Right lobe of liver (tissue), 6 donors: ENCODE measurements around the gene HDAC11. TPM values are rescaled to one million over a fixed set of nuclear protein-coding genes. Genes with fewer than 3 reads are reported as not detected.

Experiments
- ATAC-seq, 4 donors: fragments of 200-7000 bp; cut with Tn5 transposase; one replicate each; pipeline ENCODE4 v1.9.1; 2020; ENCODE audit warnings: mild to moderate bottlenecking in 4 of 4, moderate library complexity in 4 of 4
- DNase-seq, 3 donors: peaks; one replicate each; pipeline ENCODE4 v3.0.0-alpha.2; 2020
- H3K27ac ChIP-seq, 3 donors: fragments of 200-600 bp; one replicate each; pipeline ENCODE4 v1.8.0; 2022
- H3K27me3 ChIP-seq, 2 donors: fragments of 200-600 bp; one replicate each; pipeline ENCODE4 v1.8.0; 2022
- H3K36me3 ChIP-seq, 4 donors: fragments of 200-600 bp; sonication (generic) in 1 of 4; one replicate each; pipeline versions ENCODE4 v1.5.1 to v1.8.0; 2017 to 2022; ENCODE audit warnings: control low read depth in 1 of 4
- H3K4me1 ChIP-seq, 4 donors: fragments of 200-600 bp; sonication (generic) in 1 of 4; one replicate each; pipeline versions ENCODE4 v1.5.1 to v1.8.0; 2017 to 2022; ENCODE audit warnings: control low read depth in 1 of 4
- H3K4me3 ChIP-seq, 3 donors: fragments of 200-600 bp; one replicate each; pipeline ENCODE4 v1.8.0; 2022
- H3K9me3 ChIP-seq, 4 donors: fragments of 200-600 bp; sonication (generic) in 1 of 4; one replicate each; pipeline versions ENCODE4 v1.5.1 to v1.8.0; 2017 to 2022; ENCODE audit warnings: control low read depth in 1 of 4
- POLR2A ChIP-seq: fragments of 450-650 bp; IDR thresholded peaks from one replicate; pipeline ENCODE4 v1.6.1; 2017; ENCODE audit warnings: antibody characterized with exemption, mild to moderate bottlenecking
- WGBS: methylation state at CpG from one replicate; pipeline ENCODE4 v1.1.6; 2018; ENCODE audit warnings: low coverage, low lambda C conversion rate; ENCODE audit not compliant: insufficient coverage; ENCODE audit errors: missing lambda C conversion rate; 5-methylcytosine and 5-hydroxymethylcytosine counted together
- intact Hi-C, 2 donors: fragments of 100-400 bp; cut with DNase I; formaldehyde crosslinking; loops; one replicate each; pipeline versions ENCODE4 v1.11.2 to v1.14.1; 2022
- total RNA-seq, 6 experiments: library from RNA; depleted of rRNA in 2 of 6; stranded (reverse); fragments of >200 nt in 2 of 6; fragmentation: NEBNext Ultra II Directional in 3 of 6; extraction: Animal tissue kit (Norgen Biotek cat#: 25700) in 3 of 6; gene quantifications; one replicate each; pipeline versions ENCODE4 v1.1.0 to v1.2.4, GENCODE V29; 2016 to 2023
- TF ChIP-seq, protein P1 (sequence below), 4 donors: fragments of 200-600 bp in 3 of 4; fragments of 450-650 bp in 1 of 4; IDR thresholded peaks; one replicate each; pipeline versions ENCODE4 v1.5.1 to v1.8.0; 2016 to 2022; ENCODE audit warnings: antibody characterized with exemption in 4 of 4, mild to moderate bottlenecking in 2 of 4
- donor health status: DM: no; HTN: yes; CAD: no.
- donor health status: DM: no; HTN: no; CAD: no.
- donor health status: DM: no; HTN: no; CAD: no.
- donor health status: DM: no; HTN: yes; CAD: no.
- donor health status: DM: no; HTN: yes; CAD: no.

HDAC11 gene
- total RNA-seq, 6 experiments from 2014 or later: 2.2 to 10.8 (median 5.0) TPM

DNA sequence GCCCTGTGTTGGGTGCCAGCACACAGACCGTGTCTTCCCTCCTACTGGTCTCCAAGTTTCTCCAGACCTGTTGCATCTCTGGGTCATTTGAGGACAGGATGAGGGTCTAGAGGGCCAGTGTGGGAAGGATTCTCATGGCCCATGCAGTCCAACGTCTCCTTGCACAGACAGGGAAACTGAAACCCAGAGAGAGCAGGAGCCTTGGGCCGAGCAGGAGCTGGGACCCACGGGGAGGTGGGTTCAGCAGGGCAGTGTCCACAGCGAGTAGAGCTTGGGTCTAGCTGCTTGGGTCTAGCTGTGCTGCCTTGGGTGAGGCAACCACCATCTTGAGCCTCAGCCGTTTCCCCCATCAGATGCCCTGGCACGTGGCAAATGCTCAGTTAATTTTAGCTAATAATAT lies 32.3 kb downstream of the HDAC11 start:
- intact Hi-C loops: no loop called here
- no peak for ATAC-seq
- Histone ChIP-seq H3K4me3 (no peak overlapping the region), H3K9me3 (no peaks in the 10 kb centered on the region), H3K27me3 (peaks cover 0 to 22% of the 10 kb centered on the region in 2 donors), H3K36me3 (no peaks in the 10 kb centered on the region), H3K27ac (no peak overlapping the region), H3K4me1 (no peaks in the 10 kb centered on the region)
- TF ChIP-seq, protein P1, sequence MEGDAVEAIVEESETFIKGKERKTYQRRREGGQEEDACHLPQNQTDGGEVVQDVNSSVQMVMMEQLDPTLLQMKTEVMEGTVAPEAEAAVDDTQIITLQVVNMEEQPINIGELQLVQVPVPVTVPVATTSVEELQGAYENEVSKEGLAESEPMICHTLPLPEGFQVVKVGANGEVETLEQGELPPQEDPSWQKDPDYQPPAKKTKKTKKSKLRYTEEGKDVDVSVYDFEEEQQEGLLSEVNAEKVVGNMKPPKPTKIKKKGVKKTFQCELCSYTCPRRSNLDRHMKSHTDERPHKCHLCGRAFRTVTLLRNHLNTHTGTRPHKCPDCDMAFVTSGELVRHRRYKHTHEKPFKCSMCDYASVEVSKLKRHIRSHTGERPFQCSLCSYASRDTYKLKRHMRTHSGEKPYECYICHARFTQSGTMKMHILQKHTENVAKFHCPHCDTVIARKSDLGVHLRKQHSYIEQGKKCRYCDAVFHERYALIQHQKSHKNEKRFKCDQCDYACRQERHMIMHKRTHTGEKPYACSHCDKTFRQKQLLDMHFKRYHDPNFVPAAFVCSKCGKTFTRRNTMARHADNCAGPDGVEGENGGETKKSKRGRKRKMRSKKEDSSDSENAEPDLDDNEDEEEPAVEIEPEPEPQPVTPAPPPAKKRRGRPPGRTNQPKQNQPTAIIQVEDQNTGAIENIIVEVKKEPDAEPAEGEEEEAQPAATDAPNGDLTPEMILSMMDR (IDR thresholded peaks at IDR 0.05): no peak
- TF ChIP-seq POLR2A: no peak
- DNase-seq: peak in 2 of 3 donors; percentile 3 to 32
- 57% methylated on average over 1 of the region's 7 CpGs for WGBS

DNA sequence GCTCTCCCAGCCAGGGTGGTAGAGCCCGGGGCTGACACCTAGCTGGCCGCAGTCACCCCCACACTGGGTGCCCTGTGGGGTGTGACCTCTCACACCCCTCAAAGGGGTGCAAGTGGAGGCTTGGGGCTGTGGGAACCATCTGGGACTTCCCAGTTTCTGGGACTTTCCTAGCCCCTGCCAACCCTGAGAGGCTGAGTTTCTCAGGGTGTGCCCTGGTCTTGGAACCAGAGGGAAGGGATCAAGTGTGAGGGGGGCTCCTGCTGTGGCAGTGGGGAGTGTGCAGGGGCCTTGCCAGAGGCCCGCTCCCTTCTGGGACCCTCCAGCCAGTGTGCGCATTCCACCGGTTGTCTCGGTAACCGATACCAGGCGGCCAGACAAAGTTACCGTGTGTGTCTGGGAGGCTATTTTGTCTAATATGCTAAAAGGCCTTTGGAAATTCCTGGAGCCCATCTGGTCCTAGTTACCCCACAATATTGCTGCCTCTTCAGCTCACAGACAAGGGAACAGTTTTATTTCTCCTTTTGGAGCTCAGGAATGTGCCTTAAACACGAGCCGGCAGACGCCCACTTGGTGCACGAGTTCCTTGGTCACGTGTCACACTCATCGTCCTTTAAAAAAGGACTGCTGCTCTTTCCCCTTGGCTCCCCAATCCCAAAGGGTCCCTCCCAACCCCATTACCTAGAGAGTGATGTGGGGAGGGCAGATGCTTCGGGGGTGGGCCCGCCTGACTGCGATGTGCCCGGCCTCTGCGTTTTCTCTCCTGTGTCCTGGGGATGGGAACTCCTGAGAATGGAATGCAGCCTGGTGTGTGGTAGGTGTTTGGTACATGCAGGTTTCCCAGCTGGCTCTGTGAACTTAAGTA lies 33.2 kb downstream of the HDAC11 start:
- no peak overlapping the region for H3K4me3 ChIP-seq
- no peaks in the 10 kb centered on the region for H3K36me3 ChIP-seq
- DNase-seq (peak in 2 of 3 donors; percentile 7 to 24), ATAC-seq (no peak)
- peaks cover 0 to 31% of the 10 kb centered on the region in 2 donors for H3K27me3 ChIP-seq
- TF ChIP-seq, protein P1 (IDR thresholded peaks at IDR 0.05): no peak
- TF ChIP-seq POLR2A: no peak
- H3K9me3 ChIP-seq: no peaks in the 10 kb centered on the region
- H3K4me1 ChIP-seq: no peaks in the 10 kb centered on the region
- WGBS: 55% methylated on average over 10 of the region's 20 CpGs
- intact Hi-C loops: no loop called here
- no peak overlapping the region for H3K27ac ChIP-seq

DNA sequence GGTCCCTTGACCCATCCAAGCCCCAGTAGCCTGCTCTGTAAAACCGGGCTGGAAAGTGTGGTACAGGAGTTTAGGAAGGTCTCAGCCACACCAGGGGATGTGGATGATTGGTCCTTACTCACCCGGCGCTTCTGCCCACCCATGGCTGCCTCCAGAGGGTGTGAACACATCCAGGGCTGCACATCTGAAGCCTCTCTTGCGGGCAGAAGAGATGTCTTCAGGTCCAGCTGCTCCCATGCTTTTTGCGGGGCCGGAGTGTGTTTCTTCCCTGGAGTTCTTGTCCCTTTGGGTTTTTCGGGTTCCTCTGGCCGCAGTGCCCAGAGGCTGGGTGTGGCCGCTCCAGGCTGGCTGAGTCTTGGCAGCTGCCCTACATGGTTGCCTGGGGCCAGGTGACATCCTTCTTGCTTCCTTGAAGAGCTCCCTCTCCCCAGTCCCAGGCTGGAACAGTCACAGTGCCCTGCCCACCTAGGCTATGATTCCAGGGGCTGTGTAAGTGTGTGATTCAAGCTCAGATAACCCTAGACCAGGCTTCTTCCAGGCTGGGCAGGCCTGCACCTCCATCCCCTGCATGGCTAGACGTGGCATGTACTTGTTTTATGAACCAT lies 33.9 kb downstream of the HDAC11 start:
- DNase-seq (no peak), ATAC-seq (no peak)
- WGBS: 43% methylated on average over 3 of the region's 10 CpGs
- TF ChIP-seq, protein P1 (IDR thresholded peaks at IDR 0.05): no peak
- no peak for TF ChIP-seq POLR2A
- Histone ChIP-seq H3K27ac (no peak overlapping the region), H3K9me3 (no peaks in the 10 kb centered on the region), H3K36me3 (no peaks in the 10 kb centered on the region), H3K4me3 (no peak overlapping the region), H3K4me1 (no peaks in the 10 kb centered on the region), H3K27me3 (peaks cover 0 to 38% of the 10 kb centered on the region in 2 donors)
- intact Hi-C loops: no loop called here

DNA sequence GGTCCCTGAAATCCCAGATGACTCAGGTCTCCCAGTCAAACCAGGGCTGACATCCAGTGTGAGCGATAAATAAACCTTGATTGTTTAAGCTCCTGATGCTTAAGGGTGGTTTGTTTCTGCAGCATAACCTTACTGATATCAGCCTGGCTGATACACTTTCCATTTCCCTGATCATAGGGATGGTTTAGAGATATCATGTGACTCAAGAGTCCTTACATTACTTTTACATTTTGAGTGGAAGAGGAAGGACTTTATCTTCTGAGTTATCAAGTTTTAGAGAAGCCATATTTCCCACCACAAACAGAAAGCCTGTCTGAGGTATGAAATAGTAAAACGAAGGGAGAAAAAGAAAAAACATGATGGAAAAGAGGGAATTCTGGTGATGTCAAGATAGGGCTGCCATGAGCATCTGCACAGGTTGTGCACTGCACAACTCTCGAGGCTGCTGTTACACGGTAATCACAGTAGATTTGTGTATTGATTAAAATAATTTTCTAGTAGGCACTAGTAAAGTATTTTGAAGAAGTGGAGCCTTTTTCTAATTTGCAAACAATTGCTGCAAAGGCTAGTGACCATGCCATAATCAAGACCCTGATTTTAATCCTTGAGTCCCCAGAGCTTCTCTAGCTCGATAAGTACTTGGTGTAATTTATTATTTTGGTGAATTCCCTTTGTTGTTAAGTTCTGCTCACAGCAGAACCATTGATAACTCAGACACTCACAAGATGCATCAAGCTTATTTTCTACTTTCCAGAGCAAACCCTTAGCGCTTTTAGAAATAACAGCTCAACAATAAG lies 34.7 kb downstream of the HDAC11 start:
- ATAC-seq (no peak), DNase-seq (no peak)
- Histone ChIP-seq H3K27me3 (peaks cover 0 to 38% of the 10 kb centered on the region in 2 donors), H3K4me3 (no peak overlapping the region), H3K36me3 (no peaks in the 10 kb centered on the region), H3K9me3 (no peaks in the 10 kb centered on the region), H3K4me1 (no peaks in the 10 kb centered on the region), H3K27ac (no peak overlapping the region)
- intact Hi-C loops: no loop called here
- 71% methylated on average over 5 of the region's 6 CpGs for WGBS
- no peak for TF ChIP-seq POLR2A
- TF ChIP-seq, protein P1 (IDR thresholded peaks at IDR 0.05): no peak
